Activated T-cell treated with anti-CD3 and anti-CD28 coated beads, Interleukin-2, amount 50 U/mL, for 1 hour (primary cell): Measurements from ENCODE around the gene CPNE5.
A peak's percentile ranks its signal among the peaks of the same experiment; 100 is the strongest.

Experiments used
- DNase-seq: peaks from one replicate; pipeline ENCODE4 v3.0.0-alpha.2; 2020

The CPNE5 gene

GRCh38 chr6:36856277-36856676 lies 17.0 kb upstream of the CPNE5 start:
- DNase-seq: no peak

GRCh38 chr6:36855750-36856149 lies 16.5 kb upstream of the CPNE5 start:
- DNase-seq: no peak

- DNase-seq: no peak
Measured at GRCh38 chr6:36853325-36853724, 14.1 kb upstream of the CPNE5 start.

DNA sequence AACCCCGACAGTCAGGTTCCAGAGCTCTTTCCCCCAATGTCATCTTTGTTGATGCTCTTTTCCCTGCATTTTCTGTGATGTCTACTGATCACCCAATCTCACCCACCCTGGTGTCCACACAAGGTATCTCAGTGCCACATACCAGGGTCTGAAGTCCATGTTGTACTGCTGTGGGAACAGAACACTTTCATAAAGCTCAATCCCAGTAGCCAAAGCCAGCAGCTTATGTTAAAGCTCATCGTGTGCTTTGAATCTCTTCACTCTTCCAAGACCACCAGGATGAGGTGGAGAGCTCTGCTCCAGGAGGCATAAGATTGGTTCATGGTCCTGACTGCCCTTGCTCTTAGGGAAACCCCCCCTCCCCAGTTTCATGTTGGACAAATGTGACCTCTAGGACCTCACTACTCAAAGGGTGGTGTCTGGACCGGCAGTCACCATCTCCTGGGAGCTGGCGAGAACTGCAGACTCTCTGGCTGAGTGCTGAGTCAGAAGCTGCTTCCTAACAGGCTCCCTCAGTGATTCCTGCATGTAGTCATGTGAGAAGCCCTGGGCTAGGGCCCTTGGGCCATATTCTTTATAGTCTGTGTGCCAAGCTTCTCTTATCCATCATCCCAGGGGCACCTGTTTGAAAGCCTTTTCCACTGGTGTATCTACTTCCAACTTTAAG lies 13.4 kb upstream of the CPNE5 start:
- DNase-seq: no peak

GRCh38 chr6:36851626-36852025 lies 12.4 kb upstream of the CPNE5 start:
- DNase-seq: no peak

DNA sequence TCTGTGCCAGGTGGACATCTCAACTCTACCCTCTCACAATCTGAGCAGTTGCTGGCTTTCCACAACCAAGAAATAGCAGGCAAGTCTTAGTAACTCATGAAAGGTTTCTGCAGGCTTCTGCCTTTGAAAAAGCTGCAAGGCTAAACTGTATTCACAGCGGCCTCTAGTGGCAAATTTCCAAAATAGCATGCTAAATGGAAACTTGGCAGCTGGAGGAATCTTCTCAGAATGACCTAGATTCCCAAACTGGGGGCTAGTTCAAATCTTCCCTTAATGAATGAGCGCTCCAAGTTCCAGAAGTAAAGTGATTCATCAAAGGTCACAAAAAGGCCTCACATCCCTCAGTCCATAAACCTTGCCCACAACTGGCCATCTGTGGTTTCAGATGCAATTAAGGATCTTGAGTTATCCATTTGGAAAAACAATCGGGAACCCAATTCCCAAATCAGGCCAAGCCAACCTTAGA lies 11.9 kb upstream of the CPNE5 start:
- no peak for DNase-seq

DNA sequence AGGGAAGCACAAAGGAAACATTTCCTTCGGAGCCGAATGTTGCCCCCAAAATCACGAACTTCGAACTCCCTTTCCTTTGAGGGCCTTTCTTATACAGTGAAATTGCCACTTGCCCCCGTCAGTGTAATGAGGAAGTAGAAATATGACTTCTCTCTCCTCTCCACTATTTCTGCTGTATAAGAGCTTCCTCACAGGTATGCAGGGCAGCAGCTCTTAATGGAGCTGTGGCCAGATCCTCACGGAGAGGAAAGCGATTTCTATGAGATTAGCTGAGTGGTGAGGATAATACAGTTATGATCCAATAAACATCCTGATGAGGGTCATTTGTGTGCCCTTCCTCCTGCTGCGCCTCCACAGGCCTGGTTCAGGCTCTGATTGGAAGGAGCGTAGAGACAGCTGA lies 10.8 kb upstream of the CPNE5 start:
- DNase-seq: no peak

DNA sequence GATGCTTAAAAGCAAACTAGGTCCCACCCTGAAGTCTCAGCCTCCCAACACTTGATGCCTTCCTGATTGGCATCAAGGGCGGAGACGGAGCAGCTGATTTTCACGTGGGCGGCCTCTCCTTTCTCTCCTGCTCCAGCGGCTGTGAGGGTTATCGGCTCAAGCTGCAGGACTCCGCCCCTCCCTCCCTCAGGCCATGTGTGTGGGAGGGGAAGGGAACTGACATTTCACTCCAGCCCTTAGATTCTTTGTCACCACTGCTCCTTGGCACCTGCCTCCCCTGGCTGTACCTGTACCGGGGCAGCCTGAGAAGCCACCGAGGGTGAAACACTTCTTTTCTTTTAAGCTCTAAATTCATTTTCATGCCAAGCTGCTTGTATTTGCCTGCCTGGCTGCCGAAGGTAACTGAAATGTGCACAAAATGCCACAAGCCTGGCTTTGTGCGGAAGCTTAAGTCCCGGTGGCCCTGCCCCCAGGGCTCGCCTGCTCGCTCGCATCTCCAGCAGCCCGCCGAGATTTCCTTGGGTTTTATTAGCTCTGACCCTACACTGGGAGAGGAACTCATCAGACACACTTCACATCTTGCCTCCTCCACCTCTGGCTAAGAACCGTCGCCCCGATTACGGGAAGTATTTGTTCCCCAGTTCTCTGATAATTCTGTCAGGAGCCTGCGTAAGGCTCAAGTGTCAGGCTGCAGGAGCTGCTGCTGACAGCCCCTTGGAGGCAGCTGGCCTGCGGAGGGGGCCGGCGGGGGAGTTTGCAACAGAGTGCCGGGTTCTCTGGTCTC lies 9.6 kb upstream of the CPNE5 start:
- DNase-seq: no peak

DNA sequence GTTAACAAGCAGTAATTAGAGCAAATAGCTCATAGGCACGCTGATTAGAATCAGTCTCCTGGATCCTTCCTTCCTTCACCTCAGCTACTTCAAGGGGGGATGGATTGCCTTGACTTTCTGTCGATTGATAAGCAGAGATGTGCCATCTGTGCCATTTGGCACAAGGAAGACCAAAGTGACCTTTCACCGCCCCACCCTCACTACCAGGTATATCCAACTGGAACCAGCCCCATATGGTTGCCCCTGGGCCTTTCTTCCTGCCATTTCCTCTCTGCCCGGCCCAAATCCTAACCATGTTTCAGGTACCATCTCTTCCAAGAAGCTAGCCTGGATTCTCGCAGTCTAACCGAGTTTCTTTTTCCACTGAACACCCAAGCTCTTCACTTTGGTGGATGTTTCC lies 8.7 kb upstream of the CPNE5 start:
- no peak for DNase-seq

- no peak for DNase-seq
Measured at GRCh38 chr6:36847152-36847551, 7.9 kb upstream of the CPNE5 start.

- DNase-seq: no peak
Measured at GRCh38 chr6:36845233-36845632, 6.0 kb upstream of the CPNE5 start.

GRCh38 chr6:36844232-36845170 lies 5.3 kb upstream of the CPNE5 start:
- DNase-seq: no peak

GRCh38 chr6:36843170-36843569 lies 3.9 kb upstream of the CPNE5 start:
- DNase-seq: no peak

DNA sequence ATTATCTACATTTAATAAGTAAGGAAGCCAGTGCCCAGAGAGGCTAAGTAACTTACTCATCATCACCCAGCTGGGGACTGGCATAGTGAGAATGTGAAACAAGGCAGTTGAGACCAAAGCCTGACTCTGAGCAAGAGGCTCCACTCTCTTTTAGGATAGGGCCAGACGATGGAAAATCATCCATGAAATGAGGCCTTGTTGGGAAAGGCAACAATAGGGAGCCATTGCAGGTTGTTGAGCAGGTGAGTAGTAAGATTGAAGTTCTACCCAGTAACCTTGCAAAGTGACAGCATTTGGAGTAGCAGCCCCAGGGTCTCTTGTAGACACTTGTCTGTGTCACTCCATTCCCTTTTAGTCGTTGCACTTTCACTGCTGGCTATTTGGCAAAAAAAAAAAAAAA lies 2.5 kb upstream of the CPNE5 start:
- DNase-seq: no peak

DNA sequence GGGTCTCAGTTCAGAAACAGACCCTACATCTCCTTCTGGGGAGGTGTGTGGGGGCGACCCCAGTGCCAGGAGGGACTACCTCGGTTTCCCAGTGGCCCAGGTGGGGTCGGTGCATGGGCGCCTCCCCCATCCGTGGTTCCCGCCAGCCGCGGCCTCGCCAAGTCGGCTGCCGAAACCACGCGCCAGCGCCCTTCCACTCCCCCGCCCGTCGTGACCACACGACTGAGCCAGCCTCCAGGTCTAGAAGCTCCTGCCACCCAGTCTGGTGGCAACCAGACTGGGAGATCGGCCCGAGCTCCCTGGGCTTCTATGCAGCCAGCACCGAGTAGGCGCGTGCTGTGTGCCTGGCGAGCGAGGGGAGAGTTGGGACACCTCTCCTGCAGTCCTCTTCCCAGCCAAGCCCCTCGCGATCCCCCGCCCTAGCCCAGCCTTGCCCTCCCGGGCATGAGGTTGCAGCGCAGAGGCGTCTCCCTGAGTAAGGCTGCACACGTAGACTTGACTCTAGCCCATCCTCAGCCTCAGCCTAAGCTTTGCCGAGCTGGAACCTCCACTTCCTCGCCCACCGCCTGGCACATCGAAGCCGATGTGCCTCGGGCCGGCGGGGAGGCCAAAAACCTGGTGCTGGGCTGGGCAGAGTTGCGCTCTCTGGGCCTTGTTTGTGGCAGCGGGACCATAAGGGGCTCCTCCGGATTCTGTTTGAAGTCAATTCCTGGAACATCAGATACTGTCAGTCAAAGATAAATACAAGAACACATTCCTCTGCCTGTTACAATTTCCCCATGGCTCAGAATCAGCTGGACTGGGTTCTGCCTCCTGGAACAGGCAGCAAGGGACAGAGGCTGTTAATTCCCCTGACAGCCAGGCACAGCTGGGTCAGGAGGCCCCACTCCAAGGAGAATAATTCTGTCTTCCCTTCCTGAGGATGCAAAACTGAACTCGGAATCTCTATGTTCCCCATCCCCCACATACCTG lies 1.5 kb upstream of the CPNE5 start:
- peak; percentile 58 for DNase-seq

- DNase-seq: peak; percentile 66
Measured at GRCh38 chr6:36839749-36840431, 646 bp upstream of the CPNE5 start.

GRCh38 chr6:36837686-36838085 lies 1.6 kb downstream of the CPNE5 start:
- DNase-seq: no peak

GRCh38 chr6:36837022-36837339 lies 2.3 kb downstream of the CPNE5 start:
- no peak for DNase-seq

DNA sequence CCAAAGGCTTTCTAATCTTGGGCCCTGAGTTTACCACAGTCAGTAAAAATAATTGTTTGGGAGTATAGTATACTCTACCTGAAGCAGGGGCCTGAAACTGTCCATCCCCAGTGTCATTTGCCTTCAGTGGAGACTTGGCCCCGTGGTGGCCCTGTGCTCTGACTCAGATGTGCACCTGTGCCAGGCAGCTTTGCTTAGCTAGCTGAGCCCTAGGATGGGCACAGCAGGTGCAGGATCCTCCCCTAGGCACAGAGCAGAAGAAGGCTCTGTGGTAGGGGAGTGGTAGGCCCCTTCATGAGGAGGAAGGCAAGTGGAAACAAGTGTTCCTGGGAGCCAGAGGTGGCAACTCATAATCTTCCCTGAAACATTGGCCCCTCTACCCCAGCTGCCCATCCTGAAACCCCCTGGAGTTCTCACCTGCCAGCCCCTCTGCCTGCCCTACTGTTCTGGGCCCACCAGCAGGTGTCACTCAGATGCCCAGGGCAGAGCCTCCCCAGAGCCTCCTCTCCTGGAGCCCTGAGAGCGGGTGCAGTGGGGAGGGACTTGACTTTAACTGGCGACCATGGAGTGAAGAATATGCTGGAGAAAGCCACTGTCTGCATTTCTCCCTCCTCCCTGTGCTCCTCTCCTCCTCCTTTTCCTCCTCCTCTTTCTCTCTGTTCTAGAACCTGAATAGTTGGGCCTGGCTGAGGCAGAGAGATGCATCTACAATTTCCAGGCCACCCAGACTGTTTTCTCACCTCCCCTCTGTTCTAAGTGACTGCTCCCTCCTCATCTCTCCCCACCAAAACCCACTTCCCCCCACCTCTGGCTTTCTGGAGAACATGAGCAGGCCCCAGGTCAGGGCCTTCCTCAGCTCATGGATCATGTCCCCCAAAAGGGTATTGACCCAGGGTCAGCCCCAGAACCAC lies 2.9 kb downstream of the CPNE5 start:
- DNase-seq: no peak

GRCh38 chr6:36834576-36835341 lies 4.5 kb downstream of the CPNE5 start:
- no peak for DNase-seq
